ENCODE results near the gene HIF1A.
"Not testable (repeated sequence)": the region's sequence is repeated elsewhere in the genome, so short reads cannot be mapped to it uniquely, and the experiment has no call there.

The HIF1A gene

DNA sequence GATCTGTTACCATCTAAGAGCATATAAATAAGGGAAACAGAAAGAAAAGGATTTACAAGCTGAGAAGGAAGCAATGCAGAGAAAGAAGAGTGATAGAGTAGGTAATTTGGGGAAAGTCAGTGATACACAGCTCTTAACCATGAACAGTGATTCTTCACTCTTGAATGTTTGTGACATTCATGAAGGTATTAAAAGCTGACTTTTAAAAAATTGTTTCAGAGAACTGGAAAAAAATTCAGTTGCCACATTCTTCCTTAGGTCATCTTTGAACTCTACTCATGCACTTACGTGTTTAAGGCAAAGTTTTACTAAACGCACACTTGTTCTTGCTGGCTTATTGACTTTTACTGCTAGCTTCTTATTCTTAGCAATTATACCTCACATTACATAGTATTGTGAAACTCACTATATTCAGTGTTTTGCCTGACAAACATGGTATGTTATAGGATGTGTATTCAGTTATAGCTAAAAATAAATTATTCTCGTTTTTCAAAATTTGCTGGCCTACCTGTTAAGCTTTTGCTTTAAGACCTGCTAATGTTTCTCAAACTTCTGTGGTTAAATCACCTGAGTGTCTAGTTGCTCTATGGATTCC is 10.9 kb downstream of the HIF1A start:
- in situ Hi-C loops (cut with HindIII; ENCODE audit: low sequenced_read_pairs) = no loop called here

DNA sequence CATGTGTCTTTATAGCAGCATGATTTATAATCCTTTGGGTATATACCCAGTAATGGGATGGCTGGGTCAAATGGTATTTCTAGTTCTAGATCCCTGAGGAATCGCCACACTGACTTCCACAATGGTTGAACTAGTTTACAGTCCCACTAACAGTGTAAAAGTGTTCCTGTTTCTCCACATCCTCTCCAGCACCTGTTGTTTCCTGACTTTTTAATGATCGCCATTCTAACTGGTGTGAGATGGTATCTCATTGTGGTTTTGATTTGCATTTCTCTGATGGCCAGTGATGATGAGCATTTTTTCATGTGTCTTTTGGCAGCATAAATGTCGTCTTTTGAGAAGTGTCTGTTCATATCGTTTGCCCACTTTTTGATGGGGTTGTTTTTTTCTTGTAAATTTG is 12.5 kb downstream of the HIF1A start:
- in situ Hi-C loops (cut with HindIII; ENCODE audit: low sequenced_read_pairs) = not testable (repeated sequence)

DNA sequence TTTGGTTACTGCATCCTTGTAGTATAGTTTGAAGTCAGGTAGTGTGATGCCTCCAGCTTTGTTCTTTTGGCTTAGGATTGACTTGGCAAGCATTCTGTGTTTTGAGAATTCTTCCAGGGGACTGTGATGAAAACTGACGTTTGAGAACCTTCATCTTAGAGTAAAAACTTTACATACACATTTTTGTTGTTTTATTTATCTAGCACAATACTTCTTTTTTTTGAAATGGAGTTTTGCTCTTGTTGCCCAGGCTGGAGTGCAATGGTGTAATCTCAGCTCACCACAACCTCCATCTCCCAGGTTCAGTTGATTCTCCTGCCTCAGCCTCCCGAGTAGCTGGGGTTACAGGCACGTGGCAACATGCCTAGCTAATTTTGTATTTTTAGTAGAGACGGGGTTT is 13.4 kb downstream of the HIF1A start:
- in situ Hi-C loops (cut with HindIII; ENCODE audit: low sequenced_read_pairs) = not testable (repeated sequence)

DNA sequence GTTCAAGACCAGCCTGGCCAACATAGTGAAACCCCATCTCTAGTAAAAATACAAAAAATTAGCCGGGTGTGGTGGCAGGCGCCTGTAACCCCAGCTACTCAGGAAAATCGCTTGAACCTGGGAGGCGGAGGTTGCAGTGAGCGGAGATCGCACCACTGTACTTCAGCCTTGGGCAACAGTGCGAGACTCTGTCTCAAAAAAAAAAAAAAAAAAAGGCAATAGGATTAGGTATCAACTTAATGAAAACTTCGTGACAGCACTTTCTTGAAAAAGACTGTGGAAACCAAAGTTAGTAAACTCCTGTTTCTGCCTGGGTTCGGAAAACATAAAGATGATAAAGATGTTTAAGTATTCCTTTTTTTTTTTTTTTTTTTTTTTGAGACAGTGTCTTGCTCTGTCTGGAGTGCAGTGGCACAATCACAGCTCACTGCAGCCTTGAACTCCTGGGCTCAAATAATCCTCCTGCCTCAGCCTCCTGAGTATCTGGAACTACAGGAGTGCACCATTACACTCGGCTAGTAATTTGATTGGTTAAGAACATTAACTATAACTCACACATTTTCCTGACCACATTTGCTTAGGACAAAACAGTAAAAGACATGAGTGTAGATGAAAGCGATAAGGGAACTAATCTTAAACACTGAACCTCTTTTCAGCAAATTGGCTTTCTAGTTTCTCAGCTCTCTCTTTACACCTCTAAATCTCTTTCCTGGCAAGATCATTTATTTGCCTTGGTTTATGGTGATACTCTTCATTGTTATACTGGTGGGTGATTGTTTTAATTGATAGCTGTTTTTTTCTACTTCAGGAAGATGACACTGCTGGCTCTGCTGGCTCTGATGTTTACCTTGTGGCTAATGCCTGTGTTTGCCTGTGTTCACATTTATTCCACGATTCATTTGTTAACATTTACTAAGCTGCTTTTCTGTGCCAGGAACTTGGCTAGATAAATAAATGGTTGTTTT is 15.8 kb downstream of the HIF1A start:
- in situ Hi-C loops (cut with HindIII; ENCODE audit: low sequenced_read_pairs) = no loop called here

DNA sequence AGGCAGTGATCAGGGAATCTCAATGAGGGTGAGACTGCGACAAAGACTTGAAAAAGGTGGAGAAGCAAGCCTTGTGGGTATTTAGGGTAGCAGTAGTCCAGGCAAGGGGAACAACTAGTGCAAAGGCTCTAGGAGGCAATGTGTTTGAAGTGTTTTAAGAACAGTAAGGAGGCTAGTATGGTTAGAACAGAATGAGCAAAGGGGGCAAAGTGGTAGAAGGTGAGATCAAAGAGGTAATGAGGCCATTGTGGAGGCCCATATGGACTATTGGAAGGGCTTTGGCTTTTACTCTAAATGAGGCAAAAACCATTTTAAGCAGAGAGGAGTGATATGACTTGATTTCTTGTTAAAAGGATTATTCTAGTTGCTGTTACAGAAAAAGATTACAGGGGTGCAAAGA is 16.8 kb downstream of the HIF1A start:
- in situ Hi-C loops (cut with HindIII; ENCODE audit: low sequenced_read_pairs) = no loop called here

DNA sequence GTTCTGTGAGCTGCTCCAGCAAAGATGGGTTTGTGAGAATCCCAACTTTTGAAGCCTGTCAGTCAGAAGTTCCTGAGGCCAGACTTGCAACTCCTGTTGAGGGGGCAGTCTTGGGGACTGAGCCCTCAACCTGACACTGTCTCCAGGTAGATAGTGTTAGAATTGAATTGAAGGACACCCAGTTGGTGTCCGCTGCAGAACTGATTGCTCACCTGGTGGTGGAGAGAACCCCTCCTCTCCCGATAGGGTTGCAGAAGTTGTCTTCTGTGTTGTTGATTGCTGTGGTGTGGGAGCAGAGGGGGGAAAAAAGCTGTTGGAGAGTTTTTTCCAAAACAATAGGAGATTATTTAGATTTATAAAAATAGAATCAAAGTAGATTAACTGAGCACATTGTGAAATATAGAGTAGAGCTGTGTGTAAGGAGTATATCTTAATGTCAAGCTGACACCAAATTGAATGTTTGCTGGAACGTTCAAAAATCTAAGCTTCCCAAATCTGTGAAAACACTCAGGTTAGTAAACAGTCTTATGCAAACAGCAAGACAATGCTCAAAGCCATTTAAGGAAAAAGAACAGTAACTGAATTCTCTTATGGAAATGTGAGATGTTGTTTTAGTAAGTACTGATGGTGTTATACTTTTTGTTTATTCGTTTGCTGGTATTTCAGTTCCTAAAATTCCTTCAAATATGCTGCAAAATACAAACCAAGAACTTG is 18.6 kb downstream of the HIF1A start:
- in situ Hi-C loops (cut with HindIII; ENCODE audit: low sequenced_read_pairs) = no loop called here

DNA sequence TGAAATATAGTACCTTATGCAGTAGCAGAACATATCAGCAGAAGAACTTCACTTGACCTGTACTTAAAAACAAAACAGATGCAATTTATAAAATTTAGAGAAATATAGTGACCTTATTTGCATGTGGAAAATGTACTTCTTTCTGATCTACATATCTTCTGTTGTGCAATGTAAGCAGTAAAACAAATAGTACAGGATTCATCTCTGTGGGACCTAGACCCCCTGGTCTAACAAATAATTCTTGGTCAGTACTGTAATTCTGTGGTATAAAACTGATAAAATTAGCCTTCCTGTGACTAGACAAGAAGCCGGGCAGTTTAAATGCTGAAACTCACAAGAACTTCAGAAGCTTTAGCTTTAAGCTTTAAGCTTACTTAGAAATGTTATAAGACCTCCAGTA is 21.6 kb downstream of the HIF1A start:
- in situ Hi-C loops (cut with HindIII; ENCODE audit: low sequenced_read_pairs) = no loop called here

DNA sequence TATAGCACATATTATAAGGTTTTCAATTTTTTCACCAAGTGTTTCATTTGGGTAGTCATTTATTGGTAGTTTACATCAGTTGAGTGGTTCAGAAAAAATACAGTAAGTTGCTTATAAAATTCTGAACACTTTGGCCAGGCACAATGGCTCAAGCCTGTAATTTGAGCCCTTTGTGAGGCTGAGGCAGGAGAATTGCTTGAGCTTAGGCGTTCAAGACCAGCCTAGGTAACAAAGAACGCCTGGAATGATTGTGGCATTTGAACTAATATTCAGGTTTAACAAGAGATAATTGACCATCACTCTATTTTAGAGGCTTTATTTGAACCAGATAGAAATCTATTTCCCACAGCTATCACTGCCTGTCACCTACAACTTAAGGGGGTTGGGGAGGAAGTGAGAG is 22.7 kb downstream of the HIF1A start:
- in situ Hi-C loops (cut with HindIII; ENCODE audit: low sequenced_read_pairs) = no loop called here

DNA sequence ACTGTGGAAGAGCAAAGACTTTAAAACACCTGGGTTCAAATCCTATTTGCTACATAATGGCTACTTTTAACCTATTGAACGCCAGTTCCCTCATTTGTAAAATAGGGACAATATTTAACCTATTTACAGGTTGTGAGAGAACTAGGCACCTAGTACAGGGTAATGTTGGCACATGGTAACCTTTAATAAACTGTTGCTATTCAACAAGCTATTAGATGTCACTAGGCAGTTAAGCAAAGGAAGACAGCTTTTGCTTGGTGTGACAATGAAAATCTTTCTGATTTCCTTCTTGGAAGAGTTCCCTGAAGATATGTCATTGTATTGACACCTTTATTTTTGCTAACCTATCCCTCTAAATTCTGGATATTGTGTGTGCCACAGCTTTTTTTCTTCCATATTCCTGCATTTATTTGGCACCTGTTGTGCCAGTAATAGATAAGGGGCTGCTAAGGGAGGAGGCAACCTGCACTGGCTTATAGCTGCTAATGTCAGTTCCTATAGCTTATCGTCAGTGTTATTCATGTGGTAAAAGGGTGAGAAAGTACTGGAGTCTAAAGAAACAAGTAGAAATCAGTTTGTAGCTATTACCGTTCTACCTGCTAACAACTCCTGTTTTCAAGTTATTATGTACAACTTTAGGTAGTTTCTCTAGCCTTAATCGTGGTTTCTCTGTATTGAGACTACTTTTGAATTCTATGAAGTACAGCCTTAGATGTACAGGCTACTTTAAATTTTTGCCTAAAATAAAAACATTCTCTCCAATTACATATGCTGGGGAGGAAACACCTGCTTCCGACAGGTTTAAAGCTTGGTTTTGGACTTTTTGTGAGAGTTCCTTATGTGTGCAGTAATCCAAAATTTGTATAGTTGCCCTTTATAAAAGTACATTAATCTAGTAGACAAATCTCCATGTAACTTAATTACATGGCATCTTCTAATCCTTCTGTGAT is 24.3 kb downstream of the HIF1A start:
- in situ Hi-C loops (cut with HindIII; ENCODE audit: low sequenced_read_pairs) = no loop called here

DNA sequence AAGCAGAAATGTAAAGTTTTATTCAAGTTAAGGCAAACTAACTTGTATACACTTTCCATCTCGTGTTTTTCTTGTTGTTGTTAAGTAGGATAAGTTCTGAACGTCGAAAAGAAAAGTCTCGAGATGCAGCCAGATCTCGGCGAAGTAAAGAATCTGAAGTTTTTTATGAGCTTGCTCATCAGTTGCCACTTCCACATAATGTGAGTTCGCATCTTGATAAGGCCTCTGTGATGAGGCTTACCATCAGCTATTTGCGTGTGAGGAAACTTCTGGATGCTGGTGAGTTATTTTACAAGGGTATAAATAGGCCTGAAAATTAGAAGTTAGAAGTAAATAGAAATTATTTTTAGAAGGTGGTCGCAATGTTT is 25.0 kb downstream of the HIF1A start:
- in situ Hi-C loops (cut with HindIII; ENCODE audit: low sequenced_read_pairs) = no loop called here

DNA sequence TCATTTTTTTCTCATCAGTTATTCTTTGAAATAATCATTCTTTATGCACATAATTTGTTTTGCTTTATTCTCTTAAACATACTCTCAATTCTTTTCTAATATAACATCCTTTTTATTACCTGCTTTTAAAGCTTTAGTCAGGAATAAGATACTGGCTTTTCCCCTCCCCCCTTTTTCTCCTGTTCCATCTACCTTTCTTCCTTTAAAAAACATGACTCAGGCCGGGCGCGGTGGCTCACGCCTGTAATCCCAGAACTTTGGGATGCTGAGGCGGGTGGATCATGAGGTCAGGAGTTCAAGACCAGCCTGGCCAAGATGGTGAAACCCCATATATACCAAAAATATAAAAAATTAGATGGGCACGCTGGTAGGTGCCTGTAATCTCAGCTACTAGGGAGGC is 25.4 kb downstream of the HIF1A start:
- in situ Hi-C loops (cut with HindIII; ENCODE audit: low sequenced_read_pairs) = no loop called here

DNA sequence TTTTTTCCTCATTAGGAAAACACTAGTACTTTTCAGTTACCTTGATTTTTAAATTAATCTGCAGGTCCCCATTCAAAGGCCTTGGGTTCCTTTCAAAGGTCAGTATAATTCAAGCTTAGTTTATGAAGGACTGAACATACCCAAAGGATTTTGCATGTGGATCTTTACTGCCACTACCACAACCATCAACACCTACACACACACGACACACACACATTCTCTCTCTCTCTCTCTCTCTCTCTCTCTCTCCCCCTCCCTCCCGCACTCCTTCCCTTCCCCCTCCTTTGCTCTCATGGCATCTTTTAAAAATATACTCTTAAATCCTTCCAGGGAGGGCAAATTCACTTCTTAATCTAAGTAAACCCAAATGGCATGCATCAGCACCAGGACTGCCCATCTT is 28.8 kb downstream of the HIF1A start:
- in situ Hi-C loops (cut with HindIII; ENCODE audit: low sequenced_read_pairs) = no loop called here

DNA sequence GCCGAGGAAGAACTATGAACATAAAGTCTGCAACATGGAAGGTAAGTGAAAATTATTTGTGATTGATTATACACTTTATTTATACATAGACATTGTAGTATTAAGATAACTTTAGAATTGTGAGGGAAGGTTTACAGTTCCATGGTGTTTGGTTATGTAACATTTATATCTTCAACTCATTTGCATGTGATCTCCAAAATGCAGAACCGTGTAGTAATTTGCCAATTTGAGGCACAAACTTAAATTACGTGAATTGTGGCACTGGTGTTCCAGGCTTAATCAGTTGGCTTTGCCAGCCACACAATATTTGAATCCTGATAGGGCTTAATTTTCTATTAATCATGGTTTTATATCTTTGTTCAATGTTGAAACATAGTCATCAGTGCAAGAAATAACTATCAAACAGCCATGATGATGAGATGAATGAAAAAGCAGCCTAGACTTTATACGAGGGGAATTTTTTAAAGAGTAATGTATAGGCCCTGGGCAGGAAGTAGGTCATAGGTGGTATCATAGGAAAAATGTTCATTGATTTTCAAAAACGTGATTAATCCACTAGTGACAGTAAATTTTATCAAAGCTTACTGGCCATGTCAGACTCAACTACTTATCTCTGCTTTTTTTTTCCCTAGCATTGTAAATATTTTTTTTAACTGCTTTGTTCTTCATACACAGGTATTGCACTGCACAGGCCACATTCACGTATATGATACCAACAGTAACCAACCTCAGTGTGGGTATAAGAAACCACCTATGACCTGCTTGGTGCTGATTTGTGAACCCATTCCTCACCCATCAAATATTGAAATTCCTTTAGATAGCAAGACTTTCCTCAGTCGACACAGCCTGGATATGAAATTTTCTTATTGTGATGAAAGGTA is 31.7 kb downstream of the HIF1A start:
- in situ Hi-C loops (cut with HindIII; ENCODE audit: low sequenced_read_pairs) = loop anchor here (25.0 kb wide), 1 partner anchor 265 kb away; no protein-coding TSS in a partner anchor

DNA sequence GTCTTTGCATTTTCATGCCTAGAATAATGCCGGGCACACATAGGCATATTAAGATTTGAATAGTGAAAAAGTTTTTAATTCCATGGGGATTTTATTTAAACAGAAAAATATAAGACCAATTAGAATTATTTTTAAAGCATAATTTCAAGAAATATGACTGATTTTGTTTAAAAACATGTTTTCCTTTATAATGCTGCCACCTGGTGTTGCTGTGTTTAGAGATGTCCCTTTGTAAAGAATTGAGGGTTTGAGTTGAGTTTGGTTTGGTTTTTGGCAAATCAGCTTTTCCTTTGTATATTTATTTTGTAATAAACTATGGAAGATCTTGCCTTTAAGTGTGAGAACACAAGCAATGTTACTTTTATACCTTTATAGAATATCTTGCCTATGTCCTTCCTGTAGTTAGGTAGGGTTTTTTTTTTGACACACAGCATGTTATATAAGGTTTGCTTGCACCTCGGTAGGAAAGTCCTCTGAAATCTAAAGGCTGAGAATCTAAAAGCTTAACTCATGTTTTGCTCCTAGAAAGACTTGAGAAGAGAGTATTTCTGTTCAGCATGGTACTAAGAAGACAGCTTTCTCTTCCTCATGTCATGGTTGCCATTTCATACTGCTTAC is 35.6 kb downstream of the HIF1A start:
- in situ Hi-C loops (cut with HindIII; ENCODE audit: low sequenced_read_pairs) = loop anchor here (25.0 kb wide), 1 partner anchor 269 kb away; no protein-coding TSS in a partner anchor

DNA sequence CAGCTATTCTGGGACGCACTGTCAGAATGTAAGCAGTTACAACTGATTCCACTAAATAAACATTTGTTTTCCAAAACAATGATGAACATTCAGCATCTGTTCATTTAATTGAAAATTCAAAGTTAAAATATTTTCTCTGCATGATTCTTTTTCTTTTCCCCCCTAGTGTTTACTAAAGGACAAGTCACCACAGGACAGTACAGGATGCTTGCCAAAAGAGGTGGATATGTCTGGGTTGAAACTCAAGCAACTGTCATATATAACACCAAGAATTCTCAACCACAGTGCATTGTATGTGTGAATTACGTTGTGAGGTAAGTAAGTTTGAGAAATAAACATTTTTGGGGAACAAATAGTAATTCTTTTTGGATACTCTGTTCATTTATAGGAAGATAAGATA is 38.7 kb downstream of the HIF1A start:
- in situ Hi-C loops (cut with HindIII; ENCODE audit: low sequenced_read_pairs) = loop anchor here (25.0 kb wide), 1 partner anchor 272 kb away; no protein-coding TSS in a partner anchor

DNA sequence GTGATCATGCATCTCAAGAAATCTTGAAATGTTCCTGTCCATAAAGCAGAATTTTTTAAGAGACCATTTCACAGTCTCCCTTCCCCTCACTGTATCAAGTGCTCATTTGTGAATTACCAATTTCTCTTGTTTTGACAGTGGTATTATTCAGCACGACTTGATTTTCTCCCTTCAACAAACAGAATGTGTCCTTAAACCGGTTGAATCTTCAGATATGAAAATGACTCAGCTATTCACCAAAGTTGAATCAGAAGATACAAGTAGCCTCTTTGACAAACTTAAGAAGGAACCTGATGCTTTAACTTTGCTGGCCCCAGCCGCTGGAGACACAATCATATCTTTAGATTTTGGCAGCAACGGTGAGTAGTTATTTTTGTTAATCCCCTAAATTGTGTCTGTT is 41.4 kb downstream of the HIF1A start:
- in situ Hi-C loops (cut with HindIII; ENCODE audit: low sequenced_read_pairs) = loop anchor here (25.0 kb wide), 1 partner anchor 274 kb away; no protein-coding TSS in a partner anchor

DNA sequence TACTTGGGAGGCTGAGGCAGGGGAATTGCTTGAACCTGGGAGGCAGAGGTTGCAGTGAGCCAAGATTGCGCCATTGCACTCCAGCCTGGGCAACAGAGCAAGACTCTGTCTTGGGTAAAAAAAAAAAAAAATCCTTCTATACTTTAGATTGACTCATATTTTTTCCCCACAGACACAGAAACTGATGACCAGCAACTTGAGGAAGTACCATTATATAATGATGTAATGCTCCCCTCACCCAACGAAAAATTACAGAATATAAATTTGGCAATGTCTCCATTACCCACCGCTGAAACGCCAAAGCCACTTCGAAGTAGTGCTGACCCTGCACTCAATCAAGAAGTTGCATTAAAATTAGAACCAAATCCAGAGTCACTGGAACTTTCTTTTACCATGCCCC is 42.6 kb downstream of the HIF1A start:
- in situ Hi-C loops (cut with HindIII; ENCODE audit: low sequenced_read_pairs) = loop anchor here (25.0 kb wide), 1 partner anchor 276 kb away; no protein-coding TSS in a partner anchor

DNA sequence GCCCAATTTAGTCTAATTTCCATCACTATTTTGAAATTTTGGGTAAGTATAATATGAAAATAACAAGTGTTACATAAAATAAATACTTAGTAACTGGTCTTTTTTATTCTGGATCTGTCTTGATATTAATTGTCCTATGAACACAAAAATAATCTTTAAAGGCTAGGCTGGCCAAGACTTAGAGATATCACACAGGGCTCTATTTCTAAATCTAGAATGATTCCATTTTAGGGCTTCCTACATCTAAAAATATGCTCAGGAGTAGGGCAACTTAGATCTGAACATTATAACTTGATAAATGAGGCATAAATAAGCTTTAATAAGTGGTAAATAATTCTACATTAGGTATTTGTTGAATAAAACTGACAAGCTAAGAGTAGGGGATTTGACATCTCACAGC is 43.8 kb downstream of the HIF1A start:
- in situ Hi-C loops (cut with HindIII; ENCODE audit: low sequenced_read_pairs) = loop anchor here (25.0 kb wide), 1 partner anchor 277 kb away; no protein-coding TSS in a partner anchor

DNA sequence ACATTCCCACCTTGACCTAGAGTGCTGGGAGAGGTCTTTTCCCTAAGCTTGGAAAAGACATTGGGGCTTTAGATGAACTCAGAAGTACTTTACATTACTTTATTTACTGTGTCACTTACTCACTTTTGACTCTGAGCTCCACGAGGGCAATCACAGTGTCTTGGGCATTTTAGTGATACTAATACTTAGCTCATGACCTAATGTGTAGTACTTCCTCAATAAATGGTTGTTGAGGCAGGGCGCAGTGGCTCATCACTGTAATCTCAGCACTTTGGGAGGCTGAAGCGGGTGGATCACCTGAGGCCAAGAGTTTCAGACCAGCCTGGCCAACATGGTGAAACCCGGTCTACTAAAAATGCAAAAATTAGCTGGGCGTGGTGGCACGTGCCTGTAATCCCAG is 47.1 kb downstream of the HIF1A start:
- in situ Hi-C loops (cut with HindIII; ENCODE audit: low sequenced_read_pairs) = loop anchor here (25.0 kb wide), 1 partner anchor 280 kb away; no protein-coding TSS in a partner anchor

Measured in endothelial cell of hepatic sinusoid (primary cell).